ENCODE data around the gene TAB2. TPM values are rescaled to one million over a fixed set of nuclear protein-coding genes. Genes with fewer than 3 reads are reported as not detected.

The TAB2 gene
- polyA plus RNA-seq, 2 of the 4 experiments (the other 2 are of a cell fraction): 23.0 to 49.0 TPM

GRCh38 chr6:149414821-149415220 is 97.3 kb downstream of the TAB2 start:
- FAIRE-seq: no peak
- WGBS (ENCODE audit: missing lambda C conversion rate): 93% methylated on average over 4 of the region's 4 CpGs
- H3K4me1 ChIP-seq: no peaks in the 10 kb centered on the region
- no peak for DNase-seq (ENCODE audit: low read depth in 1 of 2, low spot score in 1 of 2)
- no peak overlapping the region for H3K4me2 ChIP-seq
- H3K9me3 ChIP-seq: no peaks in the 10 kb centered on the region
- no peak overlapping the region for H3K4me3 ChIP-seq
- ChIA-PET CTCF (interaction anchor here (1.8 kb wide), 1 partner anchor 17 kb away, joined by 5 read pairs; no protein-coding TSS in a partner anchor), POLR2A (no interaction called here)
- ATAC-seq: no peak
- no peak for TF ChIP-seq ESRRA (IDR thresholded peaks at IDR 0.05; ENCODE audit: borderline replicate concordance, low read length)
- no peak for TF ChIP-seq NR3C1 (IDR thresholded peaks at IDR 0.05)
- TF ChIP-seq JUN (IDR thresholded peaks at IDR 0.05): no peak
- TF ChIP-seq NFE2L2 (conservative IDR thresholded peaks at IDR 0.05; ENCODE audit: low read length): no peak
- TF ChIP-seq CHD2 (IDR thresholded peaks at IDR 0.05; ENCODE audit: low read length, partially characterized antibody): no peak
- TF ChIP-seq HOXB5 (CRISPR knock-in tag; IDR thresholded peaks at IDR 0.05): no peak
- no peak overlapping the region for H3K27ac ChIP-seq

GRCh38 chr6:149419696-149420404 is 102.3 kb downstream of the TAB2 start:
- FAIRE-seq (no peak), ATAC-seq (no peak), DNase-seq (ENCODE audit: low read depth in 1 of 2, low spot score in 1 of 2) (no peak)
- WGBS (ENCODE audit: missing lambda C conversion rate): 83% methylated on average over 13 of the region's 13 CpGs
- CTCF ChIA-PET: interaction anchor here (0.6 to 2.0 kb wide), 3 partner anchors 10 to 47 kb away, joined by 3 to 11 read pairs (median 6); no protein-coding TSS in a partner anchor
- POLR2A ChIA-PET: no interaction called here
- no peaks in the 10 kb centered on the region for H3K4me1 ChIP-seq
- no peak for TF ChIP-seq MAFK (IDR thresholded peaks at IDR 0.05; ENCODE audit: partially characterized antibody)
- no peak for TF ChIP-seq TP53 (CRISPR knock-in tag; IDR thresholded peaks at IDR 0.05)
- TF ChIP-seq POLR2A (IDR thresholded peaks at IDR 0.05; ENCODE audit: low read length): no peak
- no peak for TF ChIP-seq CTCF (IDR thresholded peaks at IDR 0.05)
- no peak for TF ChIP-seq RFX5 (IDR thresholded peaks at IDR 0.05)
- TF ChIP-seq HES2 (IDR thresholded peaks at IDR 0.05): no peak
- no peak for TF ChIP-seq NPAS2 (CRISPR knock-in tag; IDR thresholded peaks at IDR 0.05; ENCODE audit: borderline replicate concordance)
- TF ChIP-seq E2F6 (IDR thresholded peaks at IDR 0.05; ENCODE audit: borderline replicate concordance, low read depth): no peak
- no peak for TF ChIP-seq MAZ (IDR thresholded peaks at IDR 0.05; ENCODE audit: borderline replicate concordance, low read depth, low read length)
- no peak for TF ChIP-seq RAD21 (conservative IDR thresholded peaks at IDR 0.05 in 1 of 2, IDR thresholded peaks at IDR 0.05 in 1 of 2)
- no peak for TF ChIP-seq CBX2 (IDR thresholded peaks at IDR 0.05; ENCODE audit: borderline replicate concordance, low read depth)
- TF ChIP-seq BHLHE40 (IDR thresholded peaks at IDR 0.05; ENCODE audit: low read depth, low read length): no peak
- TF ChIP-seq, protein P1, sequence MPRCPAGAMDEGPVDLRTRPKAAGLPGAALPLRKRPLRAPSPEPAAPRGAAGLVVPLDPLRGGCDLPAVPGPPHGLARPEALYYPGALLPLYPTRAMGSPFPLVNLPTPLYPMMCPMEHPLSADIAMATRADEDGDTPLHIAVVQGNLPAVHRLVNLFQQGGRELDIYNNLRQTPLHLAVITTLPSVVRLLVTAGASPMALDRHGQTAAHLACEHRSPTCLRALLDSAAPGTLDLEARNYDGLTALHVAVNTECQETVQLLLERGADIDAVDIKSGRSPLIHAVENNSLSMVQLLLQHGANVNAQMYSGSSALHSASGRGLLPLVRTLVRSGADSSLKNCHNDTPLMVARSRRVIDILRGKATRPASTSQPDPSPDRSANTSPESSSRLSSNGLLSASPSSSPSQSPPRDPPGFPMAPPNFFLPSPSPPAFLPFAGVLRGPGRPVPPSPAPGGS (IDR thresholded peaks at IDR 0.05): no peak
- TF ChIP-seq CBX8 (IDR thresholded peaks at IDR 0.05): no peak
- TF ChIP-seq RNF2 (IDR thresholded peaks at IDR 0.05; ENCODE audit: borderline replicate concordance, low read depth): no peak
- TF ChIP-seq NFE2L2 (conservative IDR thresholded peaks at IDR 0.05; ENCODE audit: low read length): no peak
- TF ChIP-seq CEBPB (IDR thresholded peaks at IDR 0.05): no peak
- no peaks in the 10 kb centered on the region for H3K9me3 ChIP-seq
- no peak overlapping the region for H3K4me2 ChIP-seq
- H3K27ac ChIP-seq: no peak overlapping the region
- H3K4me3 ChIP-seq: no peak overlapping the region
